Fibroblast of upper back skin (primary cell): ENCODE results near the gene MON1B.
"Not testable (repeated sequence)": the region's sequence is repeated elsewhere in the genome, so short reads cannot be mapped to it uniquely, and the experiment has no call there.

Experiments
- DNase-seq: peaks from one replicate; pipeline ENCODE4 v3.0.0-alpha.2; 2013

MON1B gene

GRCh38 chr16:77190478-77191258, at the start of gene MON1B:
TSS of gene MON1B (plus strand) at chr16:77191190. CDS start at chr16:77191486, 296 bp downstream.
- peak; percentile 99 for DNase-seq

DNA sequence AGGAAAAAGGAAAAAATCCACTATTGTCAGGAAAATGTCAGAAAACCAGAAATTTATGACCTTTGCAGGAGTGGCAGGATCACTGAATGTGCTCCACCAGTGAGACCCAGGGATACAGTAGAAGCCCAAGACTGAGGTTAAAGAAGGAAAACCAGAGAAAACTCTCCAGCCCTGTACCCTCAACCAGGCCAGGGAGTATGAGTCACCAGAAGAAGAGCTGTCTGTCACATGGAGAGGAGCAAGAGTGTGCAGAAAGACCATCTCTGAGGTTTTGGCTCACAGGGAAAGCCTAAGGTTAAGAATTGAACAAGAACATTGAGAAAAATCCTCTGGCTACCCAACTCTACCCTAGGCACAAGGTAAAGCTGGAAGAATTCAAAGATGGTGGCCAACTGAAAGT, 47.6 kb upstream of the MON1B start:
- no peak for DNase-seq

DNA sequence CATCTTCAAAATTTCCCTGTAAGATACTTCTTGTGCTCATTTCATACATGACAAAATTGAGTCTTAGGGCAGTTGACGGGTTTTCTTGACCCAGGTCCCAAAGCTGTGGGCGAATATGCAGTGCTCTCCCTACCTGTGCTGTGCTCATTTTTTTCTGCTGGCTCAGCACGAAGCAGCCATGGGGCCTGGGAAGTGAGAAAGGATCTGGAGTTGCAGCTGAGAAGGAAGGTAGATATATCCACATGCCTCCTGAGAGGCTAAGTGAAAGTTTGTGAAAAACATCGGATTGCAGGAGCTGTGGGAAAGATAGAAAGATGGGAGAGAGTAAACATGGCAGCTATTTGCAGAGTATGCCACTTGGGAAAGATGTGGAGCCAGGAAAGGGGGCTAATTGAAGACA, 42.9 kb upstream of the MON1B start:
- DNase-seq = no peak

- DNase-seq = no peak
These were observed 33.5 kb upstream of the MON1B start for GRCh38 chr16:77157346-77158058.

- no peak for DNase-seq
These were observed 32.7 kb upstream of the MON1B start for GRCh38 chr16:77158293-77158692.

DNA sequence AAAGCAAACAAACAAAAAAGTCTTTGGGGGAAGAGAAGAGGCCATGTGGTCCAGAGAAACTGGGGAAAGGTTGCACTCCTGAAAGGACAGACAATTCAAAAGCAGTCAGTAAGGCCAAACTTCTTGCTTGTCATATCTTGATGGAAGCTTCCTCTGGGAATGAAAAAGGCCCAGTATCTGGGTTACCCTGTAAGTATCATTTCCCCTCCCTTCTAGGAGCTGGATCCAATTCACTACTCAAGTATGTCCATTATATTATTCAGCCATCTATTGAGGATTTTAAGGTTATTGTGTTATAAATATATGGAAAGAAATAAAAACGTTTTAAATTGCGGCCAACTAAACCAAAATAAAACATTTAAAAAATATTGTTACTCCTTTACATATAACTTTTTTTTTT, 26.0 kb upstream of the MON1B start:
- DNase-seq = no peak

GRCh38 chr16:77165536-77166236, 25.3 kb upstream of the MON1B start:
- DNase-seq = not testable (repeated sequence)

DNA sequence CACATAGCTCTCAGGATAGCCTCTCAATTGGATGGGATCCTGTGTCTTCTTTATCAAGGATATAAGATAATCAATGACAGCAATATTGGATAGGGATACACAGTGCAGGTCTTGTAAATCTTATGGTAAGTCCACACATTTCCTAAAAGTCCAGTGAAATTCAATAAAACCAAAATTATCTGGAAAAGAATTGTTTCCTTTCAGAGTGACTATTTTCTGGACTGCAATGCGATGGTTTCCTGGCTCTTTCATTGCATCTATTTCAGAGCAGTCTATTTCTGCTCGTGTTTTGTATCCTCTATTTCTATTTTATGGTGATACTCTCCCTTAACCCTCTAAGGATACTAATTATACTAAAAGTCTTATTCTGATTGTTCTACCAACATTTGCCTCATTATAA, 24.3 kb upstream of the MON1B start:
- no peak for DNase-seq

DNA sequence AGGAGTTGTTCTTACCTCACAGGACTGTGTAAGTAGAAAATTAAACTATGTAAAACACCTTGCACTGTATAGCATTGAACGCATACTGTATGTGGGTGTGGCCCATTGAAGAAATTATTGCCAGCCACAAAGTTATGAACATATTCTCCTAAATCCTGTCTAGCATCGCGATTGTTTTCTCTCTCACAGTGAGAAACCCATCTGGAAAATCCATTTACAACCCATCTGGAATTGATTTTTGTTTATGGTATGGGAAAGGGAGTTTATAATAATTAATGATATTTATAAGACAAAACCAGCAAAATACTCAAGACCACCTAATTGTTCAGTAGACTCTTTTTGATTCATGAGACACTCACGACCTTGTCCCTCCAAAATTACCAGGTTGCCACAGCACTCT, 22.1 kb upstream of the MON1B start:
- DNase-seq = no peak

DNA sequence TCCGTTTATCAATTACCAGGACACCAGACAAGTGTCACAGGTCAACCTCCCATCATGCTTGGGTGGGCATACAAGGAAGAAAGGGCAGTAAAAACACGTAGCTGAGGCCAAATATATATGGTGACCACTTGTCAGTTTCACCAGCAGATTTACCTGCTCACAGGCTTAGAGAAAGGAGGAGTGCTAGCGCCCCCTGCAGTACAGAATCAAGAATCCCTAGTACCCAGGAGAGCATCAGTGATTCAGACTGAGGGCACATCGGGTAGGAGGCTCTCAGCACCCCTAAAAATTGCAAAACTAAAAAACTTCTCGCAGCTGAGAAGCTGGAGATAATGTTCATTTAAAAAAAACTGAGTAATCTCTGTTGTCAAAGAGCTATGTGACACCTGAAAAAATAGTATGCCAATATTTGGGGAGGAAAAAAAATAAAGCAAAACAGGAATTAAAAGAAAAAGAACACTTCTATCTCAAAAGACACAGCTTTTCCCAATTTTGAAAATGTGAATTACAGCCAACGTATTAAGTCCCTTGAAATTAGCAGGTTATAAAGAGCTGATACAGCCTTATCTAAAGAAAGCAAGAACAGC, 21.2 kb upstream of the MON1B start:
- DNase-seq = peak; percentile 21

DNA sequence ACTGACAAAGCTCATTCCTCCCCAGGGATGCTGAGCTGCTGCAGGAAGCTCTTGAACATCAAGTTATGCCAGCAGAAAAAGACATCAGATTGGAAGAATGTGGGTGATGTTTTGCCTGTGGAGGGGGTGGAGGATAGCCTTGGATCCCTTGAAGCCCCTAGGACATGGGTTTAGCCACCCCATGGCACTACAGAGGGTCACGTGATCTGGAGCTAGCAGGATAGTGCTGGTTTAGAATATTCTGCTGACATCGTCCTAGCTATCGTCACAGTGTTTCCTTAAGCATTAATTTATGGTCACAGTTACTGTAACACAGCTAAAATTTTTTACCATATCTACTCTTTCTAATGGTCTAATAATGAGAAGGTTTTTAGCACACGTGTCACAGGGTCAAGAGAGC, 20.2 kb upstream of the MON1B start:
- no peak for DNase-seq

GRCh38 chr16:77171745-77172635, 19.0 kb upstream of the MON1B start:
- peak; percentile 60 for DNase-seq

- DNase-seq = no peak
These were observed 18.0 kb upstream of the MON1B start for GRCh38 chr16:77172951-77173350.

- peak; percentile 59 for DNase-seq
These were observed 7.9 kb upstream of the MON1B start for GRCh38 chr16:77183137-77183536.

DNA sequence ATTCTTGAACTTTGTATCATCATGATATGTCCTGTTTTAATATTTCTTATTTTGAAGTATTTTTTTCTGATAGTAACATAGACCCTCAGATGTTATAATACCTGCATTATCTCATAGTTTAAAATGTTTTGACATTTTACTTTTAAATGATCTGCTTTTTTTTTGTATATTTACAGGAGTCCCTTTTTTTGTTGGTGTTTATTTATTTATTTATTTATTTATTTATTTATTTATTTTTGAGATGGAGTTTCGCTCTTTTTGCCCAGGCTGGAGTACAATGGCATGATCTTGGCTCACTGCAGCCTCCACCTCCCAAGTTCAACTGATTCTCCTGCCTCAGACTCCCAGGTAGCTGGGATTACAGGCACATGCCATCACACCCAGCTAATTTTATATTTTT, 4.7 kb upstream of the MON1B start:
- DNase-seq = not testable (repeated sequence)

GRCh38 chr16:77190190-77190477, 856 bp upstream of the MON1B start:
- no peak for DNase-seq

- no peak for DNase-seq
These were observed 424 bp downstream of the MON1B start for GRCh38 chr16:77191259-77191969.

DNA sequence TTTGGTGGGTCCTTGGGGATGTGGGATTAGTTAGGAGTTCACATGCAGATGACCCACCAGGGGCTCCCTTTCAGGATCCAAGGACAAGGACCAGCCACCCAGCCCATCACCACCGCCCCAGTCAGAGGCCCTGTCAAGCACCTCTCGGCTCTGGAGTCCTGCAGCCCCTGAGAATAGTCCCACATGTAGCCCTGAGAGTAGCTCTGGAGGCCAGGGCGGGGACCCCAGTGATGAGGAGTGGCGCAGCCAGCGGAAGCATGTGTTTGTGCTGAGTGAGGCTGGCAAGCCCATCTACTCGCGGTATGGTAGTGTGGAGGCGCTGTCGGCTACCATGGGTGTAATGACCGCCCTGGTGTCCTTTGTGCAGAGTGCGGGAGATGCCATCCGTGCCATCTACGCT, 2.4 kb downstream of the MON1B start:
- DNase-seq = no peak

GRCh38 chr16:77194295-77195231, 3.6 kb downstream of the MON1B start:
- no peak for DNase-seq

DNA sequence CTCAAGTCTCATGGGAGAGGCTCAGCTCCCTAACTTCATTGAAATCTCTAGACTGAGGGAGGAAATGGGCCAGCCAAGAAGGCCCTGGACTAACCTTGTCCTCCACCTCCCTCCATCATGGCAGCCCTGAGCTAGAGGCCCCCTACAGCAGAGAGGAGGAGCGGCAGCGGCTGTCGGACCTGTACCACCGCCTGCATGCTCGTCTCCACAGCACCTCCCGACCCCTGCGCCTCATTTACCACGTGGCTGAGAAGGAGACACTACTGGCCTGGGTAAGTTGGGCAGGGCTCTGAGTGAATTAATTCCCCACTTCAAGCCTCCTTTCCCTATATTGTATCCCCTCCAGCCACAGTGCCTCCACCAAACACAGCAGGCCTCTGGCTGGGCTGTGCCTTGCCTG, 4.4 kb downstream of the MON1B start:
- DNase-seq = no peak

DNA sequence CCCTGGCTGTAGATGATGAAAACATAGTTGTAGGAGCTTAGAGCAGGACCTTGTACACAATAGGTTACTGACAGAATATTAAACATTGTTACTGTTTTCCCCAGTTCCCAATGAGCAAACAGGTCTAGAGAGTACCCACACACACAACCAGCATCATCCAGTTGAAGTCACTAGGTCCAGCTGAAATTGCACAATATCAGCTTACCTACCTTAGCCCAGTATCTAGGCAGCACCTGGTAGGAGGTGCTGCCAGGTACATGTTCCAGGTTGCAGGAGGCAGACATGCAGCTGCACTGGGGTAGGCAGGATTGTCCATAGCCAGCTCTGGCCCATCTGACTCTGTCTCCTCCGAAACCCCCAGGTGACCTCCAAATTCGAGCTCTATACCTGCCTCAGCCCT, 6.8 kb downstream of the MON1B start:
- DNase-seq = no peak
